ENCODE data around the gene PBX4. TPM values are rescaled to one million over a fixed set of nuclear protein-coding genes. Genes with fewer than 3 reads are reported as not detected.

PBX4 gene
- total RNA-seq, 1 experiment from 2014 or later = 8.3 TPM

DNA sequence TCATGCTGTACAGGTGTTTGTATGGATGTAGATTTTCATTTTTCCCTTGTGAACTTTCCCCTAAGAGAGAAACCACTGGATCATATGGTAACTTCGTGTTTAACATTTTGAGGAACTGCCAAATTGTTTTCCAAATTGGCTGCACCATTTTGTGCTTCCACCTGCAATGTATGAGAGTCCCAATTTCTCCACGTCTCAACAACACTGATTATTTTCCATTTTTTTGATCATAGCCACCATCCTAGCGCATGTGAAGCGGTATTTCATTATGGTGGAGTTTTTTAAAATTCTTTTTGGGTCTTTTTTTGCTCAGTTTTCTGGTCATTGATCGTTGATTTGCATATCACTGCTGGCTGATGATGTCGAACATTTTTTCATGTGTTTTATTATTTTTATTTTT is 97.5 kb downstream of the PBX4 start:
- TSS peak; percentile 20 for BruUV-seq (replicated peaks)
- intact Hi-C loops (cut with micrococcal nuclease; ENCODE audit: unreplicated experiment) = no loop called here

GRCh38 chr19:19517235-19517619 is 101.3 kb downstream of the PBX4 start:
- H3K4me1 ChIP-seq (ENCODE audit: control insufficient read depth, insufficient read depth, low read length) = no peaks in the 10 kb centered on the region
- in situ Hi-C loops (cut with HindIII; ENCODE audit: low pct_unique_long_range_greater_than_20kb, low sequenced_read_pairs) = no loop called here
- DNase-seq (ENCODE audit: low read depth, low spot score) (no peak), ATAC-seq (no peak)
- 0 out of 2 replicates have a peak, but pooled peaks cover 2% of the 10 kb centered on the region for H3K36me3 ChIP-seq (ENCODE audit: control insufficient read depth, insufficient read depth, low read length)
- ChIA-PET POLR2A (interaction anchor here (0.7 kb wide), 1 partner anchor 139 kb away, joined by 5 read pairs; no protein-coding TSS in a partner anchor), CTCF (no interaction called here)
- intact Hi-C loops (cut with micrococcal nuclease; ENCODE audit: unreplicated experiment) = no loop called here
- TSS peak; percentile 89 for BruUV-seq (replicated peaks)
- no peak for TF ChIP-seq TCF7L2 (IDR thresholded peaks at IDR 0.05; ENCODE audit: low read depth, low read length)
- TF ChIP-seq, protein P1, sequence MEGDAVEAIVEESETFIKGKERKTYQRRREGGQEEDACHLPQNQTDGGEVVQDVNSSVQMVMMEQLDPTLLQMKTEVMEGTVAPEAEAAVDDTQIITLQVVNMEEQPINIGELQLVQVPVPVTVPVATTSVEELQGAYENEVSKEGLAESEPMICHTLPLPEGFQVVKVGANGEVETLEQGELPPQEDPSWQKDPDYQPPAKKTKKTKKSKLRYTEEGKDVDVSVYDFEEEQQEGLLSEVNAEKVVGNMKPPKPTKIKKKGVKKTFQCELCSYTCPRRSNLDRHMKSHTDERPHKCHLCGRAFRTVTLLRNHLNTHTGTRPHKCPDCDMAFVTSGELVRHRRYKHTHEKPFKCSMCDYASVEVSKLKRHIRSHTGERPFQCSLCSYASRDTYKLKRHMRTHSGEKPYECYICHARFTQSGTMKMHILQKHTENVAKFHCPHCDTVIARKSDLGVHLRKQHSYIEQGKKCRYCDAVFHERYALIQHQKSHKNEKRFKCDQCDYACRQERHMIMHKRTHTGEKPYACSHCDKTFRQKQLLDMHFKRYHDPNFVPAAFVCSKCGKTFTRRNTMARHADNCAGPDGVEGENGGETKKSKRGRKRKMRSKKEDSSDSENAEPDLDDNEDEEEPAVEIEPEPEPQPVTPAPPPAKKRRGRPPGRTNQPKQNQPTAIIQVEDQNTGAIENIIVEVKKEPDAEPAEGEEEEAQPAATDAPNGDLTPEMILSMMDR (IDR thresholded peaks at IDR 0.05) = no peak
- TF ChIP-seq, protein P2, sequence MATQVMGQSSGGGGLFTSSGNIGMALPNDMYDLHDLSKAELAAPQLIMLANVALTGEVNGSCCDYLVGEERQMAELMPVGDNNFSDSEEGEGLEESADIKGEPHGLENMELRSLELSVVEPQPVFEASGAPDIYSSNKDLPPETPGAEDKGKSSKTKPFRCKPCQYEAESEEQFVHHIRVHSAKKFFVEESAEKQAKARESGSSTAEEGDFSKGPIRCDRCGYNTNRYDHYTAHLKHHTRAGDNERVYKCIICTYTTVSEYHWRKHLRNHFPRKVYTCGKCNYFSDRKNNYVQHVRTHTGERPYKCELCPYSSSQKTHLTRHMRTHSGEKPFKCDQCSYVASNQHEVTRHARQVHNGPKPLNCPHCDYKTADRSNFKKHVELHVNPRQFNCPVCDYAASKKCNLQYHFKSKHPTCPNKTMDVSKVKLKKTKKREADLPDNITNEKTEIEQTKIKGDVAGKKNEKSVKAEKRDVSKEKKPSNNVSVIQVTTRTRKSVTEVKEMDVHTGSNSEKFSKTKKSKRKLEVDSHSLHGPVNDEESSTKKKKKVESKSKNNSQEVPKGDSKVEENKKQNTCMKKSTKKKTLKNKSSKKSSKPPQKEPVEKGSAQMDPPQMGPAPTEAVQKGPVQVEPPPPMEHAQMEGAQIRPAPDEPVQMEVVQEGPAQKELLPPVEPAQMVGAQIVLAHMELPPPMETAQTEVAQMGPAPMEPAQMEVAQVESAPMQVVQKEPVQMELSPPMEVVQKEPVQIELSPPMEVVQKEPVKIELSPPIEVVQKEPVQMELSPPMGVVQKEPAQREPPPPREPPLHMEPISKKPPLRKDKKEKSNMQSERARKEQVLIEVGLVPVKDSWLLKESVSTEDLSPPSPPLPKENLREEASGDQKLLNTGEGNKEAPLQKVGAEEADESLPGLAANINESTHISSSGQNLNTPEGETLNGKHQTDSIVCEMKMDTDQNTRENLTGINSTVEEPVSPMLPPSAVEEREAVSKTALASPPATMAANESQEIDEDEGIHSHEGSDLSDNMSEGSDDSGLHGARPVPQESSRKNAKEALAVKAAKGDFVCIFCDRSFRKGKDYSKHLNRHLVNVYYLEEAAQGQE (IDR thresholded peaks at IDR 0.05; ENCODE audit: insufficient read depth in 1 of 2, low read depth in 2 of 2, low read length in 1 of 2) = no peak
- TF ChIP-seq SIN3A (IDR thresholded peaks at IDR 0.05; ENCODE audit: borderline replicate concordance, insufficient read depth, low read depth, low read length) = no peak
- TF ChIP-seq POLR2AphosphoS5 (IDR thresholded peaks at IDR 0.05; ENCODE audit: low read depth, low read length) = no peak
- H3K9me3 ChIP-seq (ENCODE audit: control insufficient read depth, insufficient read depth, low read depth, low read length) = no peaks in the 10 kb centered on the region
- H3K4me3 ChIP-seq (ENCODE audit: low read depth in 2 of 2, low read length in 2 of 2) = peak overlapping the region; percentile 73 to 80
- H3K27ac ChIP-seq (ENCODE audit: low read length) = peak overlapping the region; percentile 84; the same call in 1 of the 2 replicates
- H3K27me3 ChIP-seq (ENCODE audit: control insufficient read depth, insufficient read depth, low read length) = no peaks in the 10 kb centered on the region

More for the DNA sequence above, 97.5 kb downstream of the PBX4 start:
- Histone ChIP-seq H3K27ac (ENCODE audit: low read length) (no peak overlapping the region), H3K27me3 (ENCODE audit: control insufficient read depth, insufficient read depth, low read length) (no peaks in the 10 kb centered on the region), H3K9me3 (ENCODE audit: control insufficient read depth, insufficient read depth, low read depth, low read length) (no peaks in the 10 kb centered on the region), H3K4me3 (ENCODE audit: low read depth in 2 of 2, low read length in 2 of 2) (no peak overlapping the region), H3K36me3 (ENCODE audit: control insufficient read depth, insufficient read depth, low read length) (0 out of 2 replicates have a peak, but pooled peaks cover 2% of the 10 kb centered on the region), H3K4me1 (ENCODE audit: control insufficient read depth, insufficient read depth, low read length) (no peaks in the 10 kb centered on the region; the same call in 1 of the 2 replicates)
- no peak for DNase-seq (ENCODE audit: low read depth, low spot score)
- no peak for ATAC-seq
- in situ Hi-C loops (cut with HindIII; ENCODE audit: low pct_unique_long_range_greater_than_20kb, low sequenced_read_pairs) = no loop called here
- POLR2A ChIA-PET = no interaction called here
- no peak for TF ChIP-seq POLR2AphosphoS5 (IDR thresholded peaks at IDR 0.05; ENCODE audit: low read depth, low read length)
- TF ChIP-seq, protein P2 (IDR thresholded peaks at IDR 0.05; ENCODE audit: insufficient read depth in 1 of 2, low read depth in 2 of 2, low read length in 1 of 2) = no peak
- TF ChIP-seq TCF7L2 (IDR thresholded peaks at IDR 0.05; ENCODE audit: low read depth, low read length) = no peak
- no peak for TF ChIP-seq SIN3A (IDR thresholded peaks at IDR 0.05; ENCODE audit: borderline replicate concordance, insufficient read depth, low read depth, low read length)
- CTCF ChIA-PET = no interaction called here

Data from Panc1 (cell line).